Right lobe of liver (tissue), 6 donors: ENCODE results near the gene TFR2. TPM values are rescaled to one million over a fixed set of nuclear protein-coding genes. Genes with fewer than 3 reads are reported as not detected.
A peak's percentile ranks its signal among the peaks of the same experiment; 100 is the strongest.

ENCODE experiments used
- ATAC-seq, 4 donors: fragments of 200-7000 bp; cut with Tn5 transposase; one replicate each; pipeline ENCODE4 v1.9.1; 2020; ENCODE audit warnings: mild to moderate bottlenecking in 4 of 4, moderate library complexity in 4 of 4
- DNase-seq, 3 donors: peaks; one replicate each; pipeline ENCODE4 v3.0.0-alpha.2; 2020
- H3K27ac ChIP-seq, 3 donors: fragments of 200-600 bp; one replicate each; pipeline ENCODE4 v1.8.0; 2022
- H3K27me3 ChIP-seq, 2 donors: fragments of 200-600 bp; one replicate each; pipeline ENCODE4 v1.8.0; 2022
- H3K36me3 ChIP-seq, 4 donors: fragments of 200-600 bp; sonication (generic) in 1 of 4; one replicate each; pipeline versions ENCODE4 v1.5.1 to v1.8.0; 2017 to 2022; ENCODE audit warnings: control low read depth in 1 of 4
- H3K4me1 ChIP-seq, 4 donors: fragments of 200-600 bp; sonication (generic) in 1 of 4; one replicate each; pipeline versions ENCODE4 v1.5.1 to v1.8.0; 2017 to 2022; ENCODE audit warnings: control low read depth in 1 of 4
- H3K4me3 ChIP-seq, 3 donors: fragments of 200-600 bp; one replicate each; pipeline ENCODE4 v1.8.0; 2022
- H3K9me3 ChIP-seq, 4 donors: fragments of 200-600 bp; sonication (generic) in 1 of 4; one replicate each; pipeline versions ENCODE4 v1.5.1 to v1.8.0; 2017 to 2022; ENCODE audit warnings: control low read depth in 1 of 4
- CTCF ChIP-seq, 4 donors: fragments of 200-600 bp in 3 of 4; fragments of 450-650 bp in 1 of 4; IDR thresholded peaks; one replicate each; pipeline versions ENCODE4 v1.5.1 to v1.8.0; 2016 to 2022; ENCODE audit warnings: antibody characterized with exemption in 4 of 4, mild to moderate bottlenecking in 2 of 4
- POLR2A ChIP-seq: fragments of 450-650 bp; IDR thresholded peaks from one replicate; pipeline ENCODE4 v1.6.1; 2017; ENCODE audit warnings: antibody characterized with exemption, mild to moderate bottlenecking
- WGBS: methylation state at CpG from one replicate; pipeline ENCODE4 v1.1.6; 2018; ENCODE audit warnings: low coverage, low lambda C conversion rate; ENCODE audit not compliant: insufficient coverage; ENCODE audit errors: missing lambda C conversion rate; 5-methylcytosine and 5-hydroxymethylcytosine counted together
- intact Hi-C, 2 donors: fragments of 100-400 bp; cut with DNase I; formaldehyde crosslinking; loops; one replicate each; pipeline versions ENCODE4 v1.11.2 to v1.14.1; 2022
- total RNA-seq, 6 experiments: library from RNA; depleted of rRNA in 2 of 6; stranded (reverse); fragments of >200 nt in 2 of 6; fragmentation: NEBNext Ultra II Directional in 3 of 6; extraction: Animal tissue kit (Norgen Biotek cat#: 25700) in 3 of 6; gene quantifications; one replicate each; pipeline versions ENCODE4 v1.1.0 to v1.2.4, GENCODE V29; 2016 to 2023
- donor health status: DM: no; HTN: yes; CAD: no.
- donor health status: DM: no; HTN: no; CAD: no.
- donor health status: DM: no; HTN: no; CAD: no.
- donor health status: DM: no; HTN: yes; CAD: no.
- donor health status: DM: no; HTN: yes; CAD: no.

The TFR2 gene
- total RNA-seq, 6 experiments from 2014 or later, result 413 to 669 (median 501) TPM

GRCh38 chr7:100620239-100620638 lies 21.1 kb downstream of the TFR2 start:
- 96% methylated on average over 4 of the region's 6 CpGs for WGBS
- no peaks in the 10 kb centered on the region for H3K9me3 ChIP-seq
- ATAC-seq (peak in 1 of 4 donors; percentile 2), DNase-seq (no peak)
- TF ChIP-seq CTCF (IDR thresholded peaks at IDR 0.05), result no peak
- no peak for TF ChIP-seq POLR2A
- intact Hi-C loops, result loop anchor here in 1 of 2 donors (10.0 kb wide), 1 partner anchor 65 kb away; no protein-coding TSS in a partner anchor
- no peaks in the 10 kb centered on the region for H3K27me3 ChIP-seq
- no peak overlapping the region for H3K4me3 ChIP-seq
- no peak overlapping the region for H3K27ac ChIP-seq
- H3K4me1 ChIP-seq, result peaks cover 0 to 30% (median 11%) of the 10 kb centered on the region in 4 donors
- H3K36me3 ChIP-seq, result peaks cover 0 to 11% (median 1%) of the 10 kb centered on the region in 4 donors

GRCh38 chr7:100614308-100614861 lies 27.0 kb downstream of the TFR2 start:
- H3K36me3 ChIP-seq, result no peaks in the 10 kb centered on the region

GRCh38 chr7:100613412-100614175 lies 27.8 kb downstream of the TFR2 start:
- no peaks in the 10 kb centered on the region for H3K27me3 ChIP-seq
- ATAC-seq (no peak), DNase-seq (no peak)
- intact Hi-C loops, result no loop called here
- no peaks in the 10 kb centered on the region for H3K9me3 ChIP-seq
- H3K27ac ChIP-seq, result peak overlapping the region in 1 of 3 donors; percentile 94
- H3K4me3 ChIP-seq, result peak overlapping the region in 1 of 3 donors; percentile 68
- no peaks in the 10 kb centered on the region for H3K36me3 ChIP-seq
- peaks cover 0 to 12% (median 0%) of the 10 kb centered on the region in 4 donors for H3K4me1 ChIP-seq
- 85% methylated on average over 8 of the region's 13 CpGs for WGBS
- TF ChIP-seq CTCF (IDR thresholded peaks at IDR 0.05) (no peak), POLR2A (no peak)

More at GRCh38 chr7:100614308-100614861, 27.0 kb downstream of the TFR2 start:
- WGBS, result 85% methylated on average over 6 of the region's 6 CpGs
- Histone ChIP-seq H3K4me1 (peaks cover 0 to 12% (median 0%) of the 10 kb centered on the region in 4 donors), H3K9me3 (no peaks in the 10 kb centered on the region), H3K4me3 (no peak overlapping the region), H3K27me3 (no peaks in the 10 kb centered on the region), H3K27ac (no peak overlapping the region)
- intact Hi-C loops, result no loop called here
- ATAC-seq (no peak), DNase-seq (no peak)
- TF ChIP-seq POLR2A, result no peak
- TF ChIP-seq CTCF (IDR thresholded peaks at IDR 0.05), result no peak

GRCh38 chr7:100612730-100613390 lies 28.5 kb downstream of the TFR2 start:
- ATAC-seq, result peak; percentile 1 to 10 (median 2)
- TF ChIP-seq POLR2A, result no peak
- peak in 1 of 4 donors; percentile 8 for TF ChIP-seq CTCF (IDR thresholded peaks at IDR 0.05)
- no peaks in the 10 kb centered on the region for H3K9me3 ChIP-seq
- peak overlapping the region in 2 of 3 donors; percentile 69 to 94 for H3K27ac ChIP-seq
- H3K4me3 ChIP-seq, result peak overlapping the region; percentile 68 to 73 (median 71)
- H3K4me1 ChIP-seq, result peaks cover 0 to 12% (median 0%) of the 10 kb centered on the region in 4 donors
- 7% methylated on average over 6 of the region's 29 CpGs for WGBS
- no peak for DNase-seq
- intact Hi-C loops, result no loop called here
- H3K36me3 ChIP-seq, result no peaks in the 10 kb centered on the region
- no peaks in the 10 kb centered on the region for H3K27me3 ChIP-seq
